ENCODE measurements around the gene BTRC.

The BTRC gene

GRCh38 chr10:101478956-101479355 lies 125.0 kb downstream of the BTRC start:
- no peak for DNase-seq

- DNase-seq = no peak
These were observed 127.3 kb downstream of the BTRC start for GRCh38 chr10:101481256-101481655.

GRCh38 chr10:101482568-101482967 lies 128.6 kb downstream of the BTRC start:
- no peak for DNase-seq

DNA sequence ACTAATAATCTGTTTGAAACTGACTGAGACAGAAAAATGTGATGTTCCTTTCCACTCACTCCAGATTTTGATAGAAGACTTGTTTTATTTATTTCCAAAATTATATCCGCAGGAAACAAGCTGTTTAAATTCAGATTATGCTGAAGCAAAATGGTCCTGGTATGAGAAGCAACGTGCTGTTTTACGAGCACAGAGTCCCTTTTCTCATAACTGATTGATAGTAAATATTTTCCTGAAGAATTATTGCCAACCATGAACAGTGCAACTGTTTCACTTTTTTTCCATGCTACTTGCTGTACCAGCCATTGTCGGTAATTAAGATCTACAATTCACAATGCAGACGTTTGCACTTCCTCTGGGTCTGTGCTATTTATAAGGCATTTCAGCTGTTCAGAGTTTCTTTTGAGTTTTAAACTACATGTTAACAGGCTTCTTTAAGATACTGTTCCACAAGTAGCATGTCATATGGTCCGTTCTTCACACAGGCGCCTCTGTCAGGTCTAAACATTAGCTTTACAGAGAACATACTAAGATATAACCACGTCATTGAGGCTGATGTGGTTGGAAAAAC lies 130.3 kb downstream of the BTRC start:
- no peak for DNase-seq

DNA sequence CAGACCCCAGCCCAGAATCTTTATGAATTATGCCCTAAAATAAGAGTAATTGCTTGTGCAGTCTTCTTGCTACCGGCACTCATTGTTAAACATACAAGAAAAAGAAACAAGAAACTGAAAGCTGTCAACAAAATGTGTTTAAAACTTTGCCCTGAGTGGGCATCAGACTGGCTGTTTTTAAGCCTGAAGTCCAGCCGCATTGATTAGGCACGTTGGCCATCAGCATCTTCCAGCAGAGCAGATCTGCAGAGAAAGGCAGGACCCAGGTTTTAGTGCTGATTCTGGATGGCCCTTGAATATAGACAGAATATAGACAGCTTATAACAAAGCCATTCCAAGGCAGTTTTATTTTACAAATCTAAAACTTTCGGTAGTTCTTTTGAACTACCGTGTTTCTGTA lies 131.2 kb downstream of the BTRC start:
- DNase-seq = no peak

GRCh38 chr10:101485681-101486554 lies 132.0 kb downstream of the BTRC start:
- DNase-seq = peak in 21 of 51 donors; percentile 4 to 57 (median 14)

DNA sequence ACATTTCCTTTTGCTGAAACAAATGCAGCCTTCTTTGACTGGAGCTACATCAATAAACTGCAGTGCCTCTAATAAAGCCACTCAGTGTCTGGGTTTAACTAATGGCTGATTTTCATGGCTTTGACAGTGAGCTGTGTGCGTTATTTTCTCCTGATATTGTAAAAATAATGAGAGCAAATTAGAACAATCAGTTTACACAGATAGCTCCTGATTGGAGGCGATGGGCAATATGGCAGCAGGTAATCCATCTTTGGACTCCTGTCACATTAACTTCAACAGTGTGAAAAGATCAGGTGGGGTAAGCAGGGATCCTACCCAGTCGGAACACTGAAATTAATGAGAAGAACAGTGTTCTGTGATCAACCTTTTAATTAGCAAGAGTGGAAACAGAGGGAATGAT lies 133.4 kb downstream of the BTRC start:
- no peak for DNase-seq

DNA sequence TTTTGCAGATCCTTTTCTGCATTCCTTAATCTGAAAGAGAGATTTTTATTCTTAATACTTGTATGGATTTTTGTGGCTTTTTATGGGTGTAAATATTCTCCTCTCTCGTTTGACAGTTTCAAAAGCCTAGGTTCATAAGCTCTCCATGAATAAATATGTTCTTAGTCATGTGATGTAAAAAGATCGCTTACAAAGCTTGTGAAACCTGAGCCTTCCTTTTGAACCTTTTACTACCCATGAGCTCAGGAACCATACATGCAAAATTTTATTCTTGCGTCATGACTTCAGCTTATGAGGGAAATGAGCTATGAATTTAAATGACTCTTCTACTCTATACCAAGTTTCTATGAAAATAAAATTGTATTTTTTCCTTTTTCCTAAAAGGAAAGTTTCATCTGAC lies 135.4 kb downstream of the BTRC start:
- DNase-seq = no peak

- DNase-seq = no peak
These were observed 136.1 kb downstream of the BTRC start for GRCh38 chr10:101490026-101490425.

DNA sequence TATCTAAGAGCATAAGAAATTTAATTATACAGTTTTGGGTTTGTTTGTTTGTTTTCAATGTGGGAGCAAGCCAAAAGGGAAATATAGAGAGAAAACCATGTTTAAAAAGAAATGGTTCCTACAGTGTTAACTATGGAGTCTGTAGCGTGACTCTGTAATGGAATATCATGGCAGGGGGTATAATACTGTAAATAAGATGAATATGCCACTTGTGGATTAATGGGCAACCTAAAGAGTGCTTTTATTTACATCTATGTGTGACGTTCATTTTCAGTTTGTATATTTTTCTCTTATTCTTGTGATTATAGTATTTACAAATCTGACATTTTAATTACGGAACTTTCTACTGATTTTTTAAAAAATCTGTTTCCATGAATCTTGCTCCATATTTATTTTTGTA lies 138.2 kb downstream of the BTRC start:
- DNase-seq = no peak

GRCh38 chr10:101492814-101493213 lies 138.8 kb downstream of the BTRC start:
- no peak for DNase-seq

- DNase-seq = no peak
These were observed 139.3 kb downstream of the BTRC start for GRCh38 chr10:101493249-101493648.

DNA sequence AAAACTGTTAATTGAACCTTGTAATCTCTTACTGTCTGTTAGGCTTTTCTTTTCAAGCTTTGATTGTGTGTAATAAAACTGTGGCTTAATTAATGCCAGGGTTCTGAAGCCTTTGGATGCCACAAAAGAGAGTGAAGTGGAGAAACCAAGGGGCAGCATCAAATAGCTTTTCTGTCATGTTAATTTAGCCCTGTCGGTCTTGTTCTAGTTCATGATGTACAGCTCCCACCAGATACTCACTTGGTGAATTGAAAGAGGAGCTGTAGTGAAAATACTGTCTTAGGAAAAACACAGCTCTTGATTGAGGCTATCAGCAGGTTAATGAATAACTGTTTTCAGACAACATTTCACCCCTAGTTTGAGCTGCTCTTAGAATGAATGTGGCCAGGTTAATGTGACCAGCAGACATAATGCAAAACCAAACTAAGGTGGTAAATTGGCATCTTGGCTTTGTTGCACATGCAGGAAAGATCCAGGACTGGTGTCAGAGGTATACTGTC lies 139.9 kb downstream of the BTRC start:
- DNase-seq = no peak

DNA sequence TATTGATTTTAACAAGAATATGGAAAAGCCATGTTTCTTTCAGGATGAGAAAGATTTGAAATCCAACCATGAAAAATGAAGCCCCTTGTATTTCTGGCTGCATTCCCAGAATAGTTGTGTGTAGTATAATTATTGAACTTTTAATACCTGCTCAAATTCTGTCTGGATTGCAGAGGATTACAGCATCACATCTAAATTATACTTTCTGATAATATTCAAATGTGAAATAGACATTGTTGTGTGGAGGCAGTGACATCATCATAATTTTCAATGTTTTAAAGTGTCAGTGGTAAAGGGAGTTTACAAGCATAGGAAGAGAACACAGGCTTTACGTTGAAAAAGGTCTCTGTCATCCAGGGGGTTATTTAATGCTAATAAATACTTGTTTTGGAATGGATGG lies 140.7 kb downstream of the BTRC start:
- no peak for DNase-seq

- peak in 1 of 51 donors; percentile 16 for DNase-seq
These were observed 141.5 kb downstream of the BTRC start for GRCh38 chr10:101495324-101495925.

GRCh38 chr10:101504438-101504837 lies 150.5 kb downstream of the BTRC start:
- DNase-seq = no peak

- DNase-seq = no peak
These were observed 153.1 kb downstream of the BTRC start for GRCh38 chr10:101506829-101507661.

DNA sequence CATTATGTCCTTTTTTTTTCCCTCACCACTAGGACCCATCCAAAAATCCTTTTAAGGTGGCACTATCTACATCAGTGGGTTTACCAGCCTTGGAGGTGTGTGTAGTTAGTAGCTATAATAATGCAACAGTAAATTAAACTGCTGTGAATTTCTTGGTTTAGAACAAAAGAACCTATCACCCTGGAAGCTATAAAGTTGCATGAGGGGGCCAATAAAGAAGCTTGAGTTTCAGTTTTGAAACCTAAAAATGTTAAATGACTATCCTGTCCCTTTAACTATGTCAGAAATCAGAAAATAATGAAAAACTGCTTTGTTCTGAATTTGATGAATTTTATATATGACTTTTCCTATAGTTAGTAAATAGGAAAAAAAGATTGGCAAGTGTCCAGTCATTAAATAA lies 153.9 kb downstream of the BTRC start:
- no peak for DNase-seq

- DNase-seq = no peak
These were observed 158.0 kb downstream of the BTRC start for GRCh38 chr10:101511938-101512337.

DNA sequence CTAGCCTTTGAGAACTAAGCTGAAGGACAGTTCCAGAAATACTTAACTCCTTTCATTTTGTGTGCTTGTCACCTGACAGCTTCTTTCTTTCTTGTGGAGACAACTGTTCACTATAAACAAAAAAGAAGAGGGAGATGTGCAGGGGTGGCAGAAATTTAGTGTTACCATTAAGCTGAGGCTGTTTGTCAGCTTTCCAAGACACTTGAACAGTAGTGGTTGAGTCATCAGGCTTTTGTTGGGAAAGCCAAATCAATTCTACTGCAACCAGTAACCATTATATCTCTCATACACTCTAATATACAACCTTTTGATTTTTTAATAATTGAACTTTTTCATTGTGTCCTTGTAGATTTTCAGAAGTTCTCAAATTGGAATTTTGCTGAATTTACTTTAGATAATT lies 158.8 kb downstream of the BTRC start:
- no peak for DNase-seq

GRCh38 chr10:101513733-101514132 lies 159.8 kb downstream of the BTRC start:
- DNase-seq = no peak

GRCh38 chr10:101525848-101526247 lies 171.9 kb downstream of the BTRC start:
- DNase-seq = peak in 9 of 51 donors; percentile 2 to 29 (median 4)
